Fibroblast of lung (primary cell): ENCODE results near the gene MMS22L. TPM values are rescaled to one million over a fixed set of nuclear protein-coding genes. Genes with fewer than 3 reads are reported as not detected.

Source experiments
- DNase-seq, 2 donors: peaks; one replicate each; pipeline versions ENCODE4 v3.0.0 to v3.0.0-alpha.2; 2010; ENCODE audit warnings: low read depth in 2 of 2
- H2AFZ ChIP-seq: 2 replicates; pipeline ENCODE4 v1.5.1; 2012; ENCODE audit warnings: low read length, control low read depth, inconsistent platforms
- H3K27ac ChIP-seq: 2 replicates; pipeline ENCODE4 v1.5.1; 2011; ENCODE audit warnings: low read length, control low read depth; ENCODE audit not compliant: insufficient read depth
- H3K27me3 ChIP-seq: 2 replicates; pipeline ENCODE4 v1.5.1; 2011; ENCODE audit warnings: mild to moderate bottlenecking, low read length; ENCODE audit not compliant: control insufficient read depth, insufficient read depth
- H3K36me3 ChIP-seq: 2 replicates; pipeline ENCODE4 v1.5.1; 2011; ENCODE audit warnings: low read length; ENCODE audit not compliant: control insufficient read depth, insufficient read depth
- H3K4me1 ChIP-seq: 2 replicates; pipeline ENCODE4 v1.5.1; 2011; ENCODE audit warnings: low read length; ENCODE audit not compliant: control insufficient read depth, insufficient read depth; ENCODE audit errors: extremely low read depth
- H3K4me2 ChIP-seq: 2 replicates; pipeline ENCODE4 v1.5.1; 2011; ENCODE audit warnings: low read length, control low read depth; ENCODE audit not compliant: insufficient read depth; ENCODE audit errors: extremely low read depth
- H3K4me3 ChIP-seq, 4 experiments: fragments of 200-600 bp in 1 of 4; sonication (generic) in 1 of 4; replicated peaks in 1 of 4; 2 replicates each; pipeline ENCODE4 v1.5.1; 2011 to 2016; ENCODE audit warnings: low read length in 4 of 4, low read depth in 3 of 4, mild to moderate bottlenecking in 3 of 4, control low read depth in 2 of 4, inconsistent platforms in 1 of 4, mixed read lengths in 1 of 4; ENCODE audit not compliant: insufficient read depth in 1 of 4; ENCODE audit errors: control extremely low read depth in 1 of 4
- H3K79me2 ChIP-seq: 2 replicates; pipeline ENCODE4 v1.5.1; 2012; ENCODE audit warnings: mild to moderate bottlenecking, low read length, inconsistent platforms; ENCODE audit not compliant: control insufficient read depth, insufficient read depth
- H3K9ac ChIP-seq: 2 replicates; pipeline ENCODE4 v1.5.1; 2011; ENCODE audit warnings: mild to moderate bottlenecking, low read length, control low read depth; ENCODE audit not compliant: insufficient read depth
- H3K9me3 ChIP-seq: 2 replicates; pipeline ENCODE4 v1.5.1; 2012; ENCODE audit warnings: low read depth, low read length; ENCODE audit not compliant: control insufficient read depth, insufficient read depth
- H4K20me1 ChIP-seq: 2 replicates; pipeline ENCODE4 v1.5.1; 2011; ENCODE audit warnings: low read length; ENCODE audit not compliant: control insufficient read depth, insufficient read depth; ENCODE audit errors: extremely low read depth
- CTCF ChIP-seq, 2 donors: IDR thresholded peaks in 1 of 2; conservative IDR thresholded peaks in 1 of 2; 1 replicate in 1 of 2; 2 replicates in 1 of 2; pipeline ENCODE4 v1.5.1; 2011 to 2012; ENCODE audit warnings: low read length in 2 of 2, control low read depth in 1 of 2, inconsistent platforms in 1 of 2, low read depth in 1 of 2, mild to moderate bottlenecking in 1 of 2
- EZH2 ChIP-seq: IDR thresholded peaks from 2 replicates; pipeline ENCODE4 v1.5.1; 2012; ENCODE audit warnings: low read length, control low read depth, mild to moderate bottlenecking; ENCODE audit errors: missing control alignments
- polyA plus RNA-seq, 2 donors: library from polyadenylated mRNA; depleted of rRNA in 1 of 2; stranded (reverse) in 1 of 2; unstranded in 1 of 2; fragments of >200 nt; gene quantifications; 2 replicates each; pipeline ENCODE4 v1.2.1, GENCODE V29; 2011 to 2012; ENCODE audit warnings: missing spikeins in 1 of 2
- total RNA-seq: library from RNA; depleted of rRNA; stranded (reverse); fragments of >200 nt; gene quantifications from 2 replicates; pipeline ENCODE4 v1.2.1, GENCODE V29; 2014

Gene MMS22L
- total and polyA plus RNA-seq, 2 donors (not counting 1 experiment from before 2014, with no cell fraction given), result 9.5 to 11.1 TPM

- Histone ChIP-seq H3K9ac (no peak overlapping the region), H4K20me1 (no peaks in the 10 kb centered on the region), H3K4me2 (no peak overlapping the region), H3K27ac (no peak overlapping the region), H3K4me3 (no peak overlapping the region), H2AFZ (no peak overlapping the region), H3K27me3 (no peaks in the 10 kb centered on the region), H3K79me2 (no peaks in the 10 kb centered on the region), H3K36me3 (no peaks in the 10 kb centered on the region), H3K4me1 (no peaks in the 10 kb centered on the region), H3K9me3 (no peaks in the 10 kb centered on the region)
- no peak for DNase-seq
- TF ChIP-seq EZH2, result no peak
- no peak for TF ChIP-seq CTCF (conservative IDR thresholded peaks at IDR 0.05 in 1 of 2, IDR thresholded peaks at IDR 0.05 in 1 of 2; ENCODE audit: low read depth in 1 of 2, low read length in 2 of 2)
These were observed 162.5 kb downstream of the MMS22L start for GRCh38 chr6:97120511-97120910.

- no peaks in the 10 kb centered on the region for H3K36me3 ChIP-seq
- no peaks in the 10 kb centered on the region for H3K9me3 ChIP-seq
- no peak overlapping the region for H3K4me2 ChIP-seq
- no peaks in the 10 kb centered on the region for H3K27me3 ChIP-seq
- H3K4me1 ChIP-seq, result no peaks in the 10 kb centered on the region
- TF ChIP-seq CTCF (conservative IDR thresholded peaks at IDR 0.05 in 1 of 2, IDR thresholded peaks at IDR 0.05 in 1 of 2; ENCODE audit: low read depth in 1 of 2, low read length in 2 of 2), result no peak
- no peak for TF ChIP-seq EZH2
- H2AFZ ChIP-seq, result no peak overlapping the region
- no peak overlapping the region for H3K4me3 ChIP-seq
- H3K9ac ChIP-seq, result no peak overlapping the region
- no peaks in the 10 kb centered on the region for H4K20me1 ChIP-seq
- H3K27ac ChIP-seq, result no peak overlapping the region
- DNase-seq, result no peak
- no peaks in the 10 kb centered on the region for H3K79me2 ChIP-seq
These were observed 168.4 kb downstream of the MMS22L start for GRCh38 chr6:97114645-97115044.

- Histone ChIP-seq H3K4me1 (no peaks in the 10 kb centered on the region), H2AFZ (no peak overlapping the region), H3K9me3 (no peaks in the 10 kb centered on the region), H4K20me1 (no peaks in the 10 kb centered on the region), H3K4me3 (no peak overlapping the region), H3K79me2 (no peaks in the 10 kb centered on the region), H3K9ac (no peak overlapping the region), H3K36me3 (no peaks in the 10 kb centered on the region), H3K27me3 (no peaks in the 10 kb centered on the region), H3K4me2 (no peak overlapping the region), H3K27ac (no peak overlapping the region)
- TF ChIP-seq EZH2 (no peak), CTCF (conservative IDR thresholded peaks at IDR 0.05 in 1 of 2, IDR thresholded peaks at IDR 0.05 in 1 of 2; ENCODE audit: low read depth in 1 of 2, low read length in 2 of 2) (no peak)
- no peak for DNase-seq
These were observed 169.8 kb downstream of the MMS22L start for GRCh38 chr6:97113170-97113569.
